ENCODE measurements around the gene AGBL1. TPM values are rescaled to one million over a fixed set of nuclear protein-coding genes. Genes with fewer than 3 reads are reported as not detected.

The AGBL1 gene
- total RNA-seq, 4 donors from 2014 or later: 0.40 TPM; not detected in 3

DNA sequence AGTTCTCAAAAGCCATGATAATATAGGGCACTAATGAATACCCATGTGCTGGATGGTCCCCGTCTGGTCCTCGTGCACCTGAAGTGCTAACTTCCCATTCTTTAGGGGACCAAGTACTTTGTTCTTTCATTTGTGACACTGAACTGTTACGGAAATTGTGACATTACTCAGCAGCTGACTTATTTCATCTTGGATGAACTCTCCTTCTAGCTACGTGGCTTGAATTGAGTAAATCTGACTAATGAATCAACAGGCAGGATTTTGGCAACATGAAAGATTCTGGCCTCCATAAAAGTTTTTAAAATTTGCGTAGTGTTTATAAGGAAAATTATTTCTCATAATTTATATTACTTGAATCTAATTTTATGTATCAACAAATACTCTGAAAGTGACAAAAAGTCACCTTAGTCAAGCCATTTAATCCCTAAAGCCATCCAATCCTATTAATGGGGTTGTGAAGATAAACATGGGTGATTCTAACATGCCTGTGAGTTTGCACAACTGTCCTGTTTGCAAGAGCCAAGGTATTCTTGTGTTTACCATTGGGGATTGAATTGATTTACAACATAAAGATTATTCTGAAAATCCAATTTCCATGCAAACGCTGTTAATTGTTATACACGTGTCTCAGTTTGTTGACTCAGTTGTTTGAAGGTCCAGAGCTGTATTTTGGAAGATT is 119.9 kb downstream of the AGBL1 start:
- Histone ChIP-seq H3K27ac (no peak overlapping the region), H3K4me3 (no peak overlapping the region), H3K4me1 (no peaks in the 10 kb centered on the region), H3K36me3 (no peaks in the 10 kb centered on the region), H3K27me3 (no peaks in the 10 kb centered on the region), H3K9me3 (no peaks in the 10 kb centered on the region)
- no peak for TF ChIP-seq CTCF (IDR thresholded peaks at IDR 0.05)
- no peak for TF ChIP-seq POLR2A (IDR thresholded peaks at IDR 0.05)
- no peak for DNase-seq

DNA sequence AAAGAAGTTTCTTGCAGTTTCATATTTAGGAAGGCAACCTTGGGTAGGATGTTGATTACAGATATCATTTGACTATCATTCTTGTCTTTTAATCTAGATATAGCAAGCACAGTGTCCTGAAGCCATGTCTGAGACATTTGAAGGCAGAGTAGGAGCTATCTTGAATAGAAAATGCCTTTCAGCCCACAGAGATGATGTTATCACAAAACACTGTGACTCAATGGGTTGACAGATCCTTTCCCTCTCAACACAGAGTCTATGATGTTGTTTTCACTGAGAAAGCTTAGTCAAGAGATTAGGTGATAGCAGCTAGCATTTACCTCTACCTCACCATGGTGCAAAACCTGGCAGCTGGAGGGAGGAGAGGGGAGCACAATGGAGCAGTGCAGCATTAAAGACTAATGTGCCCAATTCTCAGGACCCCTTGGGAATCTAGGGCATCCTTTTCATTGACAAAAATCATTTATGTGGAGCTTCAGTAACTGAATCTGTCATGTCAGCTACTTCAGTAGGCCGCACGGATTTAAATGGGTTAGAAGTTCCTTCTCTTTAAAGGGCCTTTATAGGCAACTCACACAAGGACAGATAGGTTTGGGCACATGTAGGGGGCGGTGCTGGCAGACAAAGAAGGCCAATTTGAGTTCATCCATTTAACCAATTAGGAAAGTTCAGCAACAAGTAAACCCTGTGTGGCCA is 121.8 kb downstream of the AGBL1 start:
- Histone ChIP-seq H3K27ac (no peak overlapping the region), H3K9me3 (no peaks in the 10 kb centered on the region), H3K36me3 (no peaks in the 10 kb centered on the region), H3K4me3 (no peak overlapping the region), H3K27me3 (no peaks in the 10 kb centered on the region), H3K4me1 (no peaks in the 10 kb centered on the region)
- DNase-seq: no peak
- TF ChIP-seq POLR2A (IDR thresholded peaks at IDR 0.05) (no peak), CTCF (IDR thresholded peaks at IDR 0.05) (no peak)

GRCh38 chr15:86203462-86203861 is 123.8 kb downstream of the AGBL1 start:
- Histone ChIP-seq H3K4me1 (no peaks in the 10 kb centered on the region), H3K27me3 (no peaks in the 10 kb centered on the region), H3K9me3 (no peaks in the 10 kb centered on the region), H3K27ac (no peak overlapping the region), H3K4me3 (no peak overlapping the region), H3K36me3 (no peaks in the 10 kb centered on the region)
- TF ChIP-seq POLR2A (IDR thresholded peaks at IDR 0.05): no peak
- no peak for DNase-seq

- H3K4me3 ChIP-seq: no peak overlapping the region
- no peak for DNase-seq
- TF ChIP-seq POLR2A (IDR thresholded peaks at IDR 0.05) (no peak), CTCF (IDR thresholded peaks at IDR 0.05) (no peak)
- H3K27ac ChIP-seq: no peak overlapping the region
- no peaks in the 10 kb centered on the region for H3K36me3 ChIP-seq
- H3K9me3 ChIP-seq: no peaks in the 10 kb centered on the region
- no peaks in the 10 kb centered on the region for H3K4me1 ChIP-seq
- no peaks in the 10 kb centered on the region for H3K27me3 ChIP-seq
Observed at GRCh38 chr15:86205096-86205495, 125.4 kb downstream of the AGBL1 start.

GRCh38 chr15:86213420-86213819 is 133.7 kb downstream of the AGBL1 start:
- no peak for DNase-seq
- no peak for TF ChIP-seq CTCF (IDR thresholded peaks at IDR 0.05)
- no peak for TF ChIP-seq POLR2A (IDR thresholded peaks at IDR 0.05)
- Histone ChIP-seq H3K4me1 (no peaks in the 10 kb centered on the region), H3K4me3 (no peak overlapping the region), H3K9me3 (peaks cover 0 to 8% (median 0%) of the 10 kb centered on the region in 4 donors), H3K27ac (no peak overlapping the region), H3K27me3 (no peaks in the 10 kb centered on the region), H3K36me3 (no peaks in the 10 kb centered on the region)

GRCh38 chr15:86213888-86214287 is 134.2 kb downstream of the AGBL1 start:
- Histone ChIP-seq H3K4me3 (no peak overlapping the region), H3K27me3 (no peaks in the 10 kb centered on the region), H3K36me3 (no peaks in the 10 kb centered on the region), H3K27ac (no peak overlapping the region), H3K4me1 (no peaks in the 10 kb centered on the region), H3K9me3 (peaks cover 0 to 8% (median 0%) of the 10 kb centered on the region in 4 donors)
- no peak for DNase-seq
- TF ChIP-seq POLR2A (IDR thresholded peaks at IDR 0.05): no peak
- TF ChIP-seq CTCF (IDR thresholded peaks at IDR 0.05): no peak

All from Peyer's patch (tissue), 4 donors.